Common myeloid progenitor, CD34-positive (primary cell): ENCODE results near the gene CD8B2.
"Not testable (repeated sequence)": the region's sequence is repeated elsewhere in the genome, so short reads cannot be mapped to it uniquely, and the experiment has no call there.

Experiments used
- CTCF ChIA-PET: fragments of 350-600 bp; sonication (Branson Sonifier 250); formaldehyde crosslinking; loops from one replicate; lab custom pipeline; 2021; ENCODE audit warnings: antibody characterized with exemption; lab: Charles Lee
- POLR2A ChIA-PET: fragments of 350-600 bp; sonication (Branson Sonifier 250); formaldehyde crosslinking; loops from one replicate; lab custom pipeline; 2021; ENCODE audit warnings: antibody characterized with exemption; lab: Charles Lee
- DNase-seq, 3 donors: peaks; one replicate each; pipeline versions ENCODE4 v3.0.0 to v3.0.0-alpha.2; 2013
- H3K27ac ChIP-seq, 2 experiments: 1 replicate in 1 of 2; 2 replicates in 1 of 2; pipeline ENCODE4 v1.7.0; 2013; ENCODE audit warnings: inconsistent platforms in 2 of 2, low read length in 2 of 2, mild to moderate bottlenecking in 2 of 2, low read depth in 1 of 2, moderate library complexity in 1 of 2; ENCODE audit not compliant: severe bottlenecking in 2 of 2, insufficient read depth in 1 of 2, poor library complexity in 1 of 2
- H3K27me3 ChIP-seq, 5 experiments: replicated peaks in 2 of 5; 1 replicate in 3 of 5; 2 replicates in 2 of 5; pipeline versions ENCODE4 v1.6.1 to v1.7.0; 2013; ENCODE audit warnings: low read length in 4 of 5, mild to moderate bottlenecking in 2 of 5, moderate library complexity in 2 of 5, inconsistent platforms in 1 of 5; ENCODE audit not compliant: insufficient read depth in 5 of 5, control insufficient read depth in 4 of 5
- H3K36me3 ChIP-seq, 4 experiments: 1 replicate in 2 of 4; 2 replicates in 2 of 4; pipeline versions ENCODE4 v1.6.1 to v1.7.0; 2013; ENCODE audit warnings: low read length in 3 of 4, control low read depth in 1 of 4, mild to moderate bottlenecking in 1 of 4; ENCODE audit not compliant: control insufficient read depth in 4 of 4, insufficient read depth in 4 of 4
- H3K4me1 ChIP-seq, 4 experiments: 1 replicate in 3 of 4; 2 replicates in 1 of 4; pipeline versions ENCODE4 v1.6.1 to v1.7.1; 2013; ENCODE audit warnings: low read length in 3 of 4, mild to moderate bottlenecking in 3 of 4, control low read depth in 1 of 4, inconsistent platforms in 1 of 4, moderate library complexity in 1 of 4; ENCODE audit not compliant: control insufficient read depth in 4 of 4, insufficient read depth in 4 of 4; ENCODE audit errors: control extremely low read depth in 1 of 4
- H3K4me3 ChIP-seq, 7 experiments: 1 replicate in 4 of 7; 2 replicates in 3 of 7; pipeline versions ENCODE4 v1.5.1 to v1.7.0; 2013; ENCODE audit warnings: mild to moderate bottlenecking in 7 of 7, low read length in 6 of 7, moderate library complexity in 6 of 7, inconsistent platforms in 2 of 7, low read depth in 2 of 7, control low read depth in 1 of 7; ENCODE audit not compliant: insufficient read depth in 4 of 7, control insufficient read depth in 1 of 7; ENCODE audit errors: extremely low read depth in 1 of 7
- H3K9me3 ChIP-seq, 5 experiments: 1 replicate in 4 of 5; 2 replicates in 1 of 5; pipeline versions ENCODE4 v1.6.1 to v1.7.1; 2013; ENCODE audit warnings: low read length in 4 of 5, mild to moderate bottlenecking in 2 of 5, inconsistent platforms in 1 of 5, low read depth in 1 of 5, moderate library complexity in 1 of 5; ENCODE audit not compliant: control insufficient read depth in 4 of 5, insufficient read depth in 2 of 5; ENCODE audit errors: control extremely low read depth in 1 of 5
- WGBS: methylation state at CpG from one replicate; pipeline ENCODE4 v1.1.5; 2013; ENCODE audit not compliant: insufficient coverage; 5-methylcytosine and 5-hydroxymethylcytosine counted together

Gene CD8B2

DNA sequence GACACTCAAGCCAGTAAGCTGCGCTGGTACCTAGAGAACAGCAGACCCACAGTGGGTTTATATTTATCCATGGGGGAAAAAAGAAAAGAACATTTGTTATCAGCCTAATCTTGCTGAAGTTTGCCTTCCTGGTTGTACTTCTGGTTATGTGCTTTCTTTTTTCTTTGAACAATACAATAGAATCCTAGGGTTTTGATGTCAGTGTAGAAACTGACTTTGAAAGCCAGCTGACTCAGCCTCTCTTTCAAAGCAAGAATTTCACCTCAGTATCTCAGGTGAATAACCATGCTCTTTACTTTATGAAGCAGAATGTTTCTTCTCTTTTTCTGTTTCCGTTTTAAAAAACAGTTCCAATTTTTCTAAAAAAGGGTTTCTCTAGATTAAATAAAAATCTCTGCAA is 78.4 kb downstream of the CD8B2 start:
- CTCF ChIA-PET = interaction anchor here (0.7 to 13.0 kb wide), 3 partner anchors 8 to 28 kb away, joined by 3 to 109 read pairs (median 3); no protein-coding TSS in a partner anchor
- Histone ChIP-seq H3K4me1 (peaks cover 8 to 43% (median 15%) of the 10 kb centered on the region in 4 experiments), H3K27me3 (no peaks in the 10 kb centered on the region), H3K9me3 (no peaks in the 10 kb centered on the region), H3K27ac (no peak overlapping the region), H3K4me3 (no peak overlapping the region), H3K36me3 (no peaks in the 10 kb centered on the region)
- POLR2A ChIA-PET = interaction anchor here (0.5 kb wide), 1 partner anchor 20 kb away, joined by 4 read pairs; no protein-coding TSS in a partner anchor
- WGBS = 88% methylated on average over 1 of the region's 2 CpGs
- DNase-seq = no peak

- peak in 2 of 3 donors; percentile 47 to 58 for DNase-seq
- CTCF ChIA-PET = interaction anchor here (1.0 to 13.0 kb wide), 2 partner anchors 16 to 18 kb away, joined by 3 to 109 read pairs; no protein-coding TSS in a partner anchor
- H3K4me3 ChIP-seq = no peak overlapping the region
- WGBS = 91% methylated on average over 6 of the region's 6 CpGs
- H3K27me3 ChIP-seq = no peaks in the 10 kb centered on the region
- POLR2A ChIA-PET = interaction anchor here (0.5 kb wide), 1 partner anchor 21 kb away, joined by 4 read pairs; no protein-coding TSS in a partner anchor
- H3K9me3 ChIP-seq = no peaks in the 10 kb centered on the region
- H3K36me3 ChIP-seq = no peaks in the 10 kb centered on the region
- H3K27ac ChIP-seq = no peak overlapping the region
- peaks cover 8 to 41% (median 13%) of the 10 kb centered on the region in 4 experiments for H3K4me1 ChIP-seq
Measured at GRCh38 chr2:106566050-106566449, 78.9 kb downstream of the CD8B2 start.

DNA sequence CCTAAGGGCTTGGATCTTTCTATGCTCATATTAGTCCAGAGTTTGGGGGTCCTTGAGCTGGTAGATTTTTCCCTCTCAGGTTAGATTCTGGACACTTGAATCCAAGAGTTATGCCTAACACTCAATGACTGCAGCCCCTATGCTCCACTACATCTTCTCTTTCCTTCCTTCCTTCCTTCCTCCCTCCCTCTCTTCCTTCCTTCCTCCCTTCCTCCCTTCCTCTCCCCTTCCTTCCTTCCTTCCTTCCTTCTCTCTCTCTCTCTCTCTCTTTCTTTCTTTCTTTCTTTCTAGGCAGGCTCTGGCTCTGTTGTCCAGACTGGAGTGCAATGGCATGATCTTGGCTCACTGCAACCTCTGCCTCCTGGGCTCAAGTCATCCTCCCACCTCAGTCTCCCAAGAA is 79.3 kb downstream of the CD8B2 start:
- not testable (repeated sequence) for H3K4me3 ChIP-seq, H3K36me3 ChIP-seq, DNase-seq, H3K27ac ChIP-seq, H3K27me3 ChIP-seq, H3K9me3 ChIP-seq
- POLR2A ChIA-PET = interaction anchor here (0.7 kb wide), 1 partner anchor 19 kb away, joined by 3 read pairs; no protein-coding TSS in a partner anchor
- CTCF ChIA-PET = interaction anchor here (1.0 to 13.0 kb wide), 2 partner anchors 15 to 18 kb away, joined by 3 to 109 read pairs; no protein-coding TSS in a partner anchor
- H3K4me1 ChIP-seq = peaks cover 8 to 37% (median 11%) of the 10 kb centered on the region in 4 experiments

DNA sequence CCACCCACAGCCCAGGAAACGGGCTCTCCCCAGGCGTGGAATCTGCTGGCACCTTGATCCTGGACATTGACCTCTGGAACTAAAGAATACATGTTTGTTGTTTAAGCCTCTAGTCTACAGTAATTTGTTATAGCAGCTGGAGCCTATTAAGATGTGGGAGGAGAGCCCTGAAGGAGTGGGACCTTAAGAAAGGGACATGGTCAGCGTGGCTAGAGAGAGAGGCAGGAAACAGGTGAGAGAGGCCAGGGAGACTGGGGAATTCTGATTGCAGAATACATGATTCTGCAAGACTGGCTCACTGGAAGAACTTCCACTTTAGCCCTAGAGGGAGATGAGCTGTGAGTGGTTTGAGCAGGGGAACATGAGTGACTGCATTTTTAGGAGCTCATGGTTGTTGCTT is 83.2 kb downstream of the CD8B2 start:
- Histone ChIP-seq H3K4me3 (no peak overlapping the region), H3K27ac (no peak overlapping the region), H3K9me3 (no peaks in the 10 kb centered on the region), H3K27me3 (no peaks in the 10 kb centered on the region), H3K36me3 (no peaks in the 10 kb centered on the region), H3K4me1 (peaks cover 0 to 11% (median 0%) of the 10 kb centered on the region in 4 experiments)
- POLR2A ChIA-PET = no interaction called here
- CTCF ChIA-PET = interaction anchor here (0.7 to 13.0 kb wide), 4 partner anchors 11 to 788 kb away, joined by 3 to 109 read pairs (median 4); no protein-coding TSS in a partner anchor
- no peak for DNase-seq
- WGBS = 89% methylated on average over 3 of the region's 3 CpGs
